IMR-90 (cell line): ENCODE measurements around the gene CMTM8. TPM values are rescaled to one million over a fixed set of nuclear protein-coding genes. Genes with fewer than 3 reads are reported as not detected.

ENCODE experiments used
- ATAC-seq: fragments of 200-7000 bp; cut with Tn5 transposase; 2 replicates; pipeline ENCODE4 v1.9.1; 2020; ENCODE audit warnings: low read depth, mild to moderate bottlenecking, moderate library complexity
- BruUV-seq: library from RNA; stranded (reverse); fragments of 400-500 nt; replicated peaks from 2 replicates; lab custom pipeline; 2021; lab: Mats Ljungman, UMichigan
- CTCF ChIA-PET: fragments of 300-600 bp; formaldehyde crosslinking; extraction: SDS; loops from one replicate; lab custom pipeline; 2021; ENCODE audit warnings: antibody characterized with exemption; lab: Yijun Ruan, JAX
- POLR2A ChIA-PET: fragments of 300-600 bp; sonication (Branson Sonifier 250); formaldehyde crosslinking; loops from one replicate; lab custom pipeline; 2022; ENCODE audit warnings: antibody characterized with exemption; ENCODE audit not compliant: unreplicated experiment; lab: Charles Lee
- DNase-seq: peaks from one replicate; pipeline ENCODE4 v3.0.0; 2013
- H2AFZ ChIP-seq: replicated peaks from 2 replicates; pipeline ENCODE3; 2013; ENCODE audit warnings: low read length, mild to moderate bottlenecking; ENCODE audit not compliant: poor library complexity
- H2AK5ac ChIP-seq: 2 replicates; pipeline ENCODE4 v1.6.1; 2013; ENCODE audit warnings: low read depth, low read length, inconsistent platforms
- H2AK9ac ChIP-seq: replicated peaks from 2 replicates; pipeline ENCODE3; 2013; ENCODE audit warnings: mild to moderate bottlenecking, low read depth, low read length, moderate library complexity; ENCODE audit not compliant: poor library complexity
- H2BK120ac ChIP-seq: 2 replicates; pipeline ENCODE4 v1.6.1; 2013; ENCODE audit warnings: low read depth, low read length, inconsistent platforms
- H2BK15ac ChIP-seq: 3 replicates; pipeline ENCODE4 v1.6.1; 2013; ENCODE audit warnings: low read depth, low read length, inconsistent platforms
- H2BK20ac ChIP-seq: 2 replicates; pipeline ENCODE4 v1.6.1; 2013; ENCODE audit warnings: low read depth, mild to moderate bottlenecking, inconsistent platforms, low read length, moderate library complexity
- H2BK5ac ChIP-seq: 2 replicates; pipeline ENCODE4 v1.6.1; 2013; ENCODE audit warnings: mild to moderate bottlenecking, low read depth, low read length, inconsistent platforms; ENCODE audit not compliant: poor library complexity, severe bottlenecking
- H3K14ac ChIP-seq: replicated peaks from 2 replicates; pipeline ENCODE4 v1.6.1; 2013; ENCODE audit warnings: low read depth, low read length, inconsistent platforms
- H3K18ac ChIP-seq: 2 replicates; pipeline ENCODE4 v1.6.1; 2013; ENCODE audit warnings: low read depth, low read length, control low read depth
- H3K23ac ChIP-seq: 2 replicates; pipeline ENCODE4 v1.6.1; 2013; ENCODE audit warnings: low read depth, low read length, inconsistent platforms
- H3K27ac ChIP-seq: 2 replicates; pipeline ENCODE4 v1.5.1; 2013; ENCODE audit warnings: mild to moderate bottlenecking, control low read depth, low read length; ENCODE audit not compliant: insufficient read depth
- H3K27me3 ChIP-seq: 2 replicates; pipeline ENCODE4 v1.6.1; 2013; ENCODE audit warnings: low read length; ENCODE audit not compliant: control insufficient read depth, insufficient read depth
- H3K36me3 ChIP-seq: 2 replicates; pipeline ENCODE4 v1.6.1; 2013; ENCODE audit warnings: low read length, mixed read lengths; ENCODE audit not compliant: control insufficient read depth, insufficient read depth
- H3K4ac ChIP-seq: 2 replicates; pipeline ENCODE4 v1.6.1; 2013; ENCODE audit warnings: low read depth, low read length, inconsistent platforms
- H3K4me1 ChIP-seq: 2 replicates; pipeline ENCODE4 v1.6.1; 2013; ENCODE audit warnings: low read length, mixed read lengths; ENCODE audit not compliant: control insufficient read depth, insufficient read depth
- H3K4me2 ChIP-seq: 2 replicates; pipeline ENCODE4 v1.6.1; 2013; ENCODE audit warnings: low read depth, mild to moderate bottlenecking, control low read depth, low read length, moderate library complexity
- H3K4me3 ChIP-seq: 2 replicates; pipeline ENCODE4 v1.5.1; 2013; ENCODE audit warnings: low read depth, mild to moderate bottlenecking, control low read depth, low read length, moderate library complexity; ENCODE audit not compliant: insufficient read depth
- H3K56ac ChIP-seq: 2 replicates; pipeline ENCODE4 v1.6.1; 2013; ENCODE audit warnings: low read length, inconsistent platforms; ENCODE audit not compliant: insufficient read depth; ENCODE audit errors: extremely low read depth
- H3K79me1 ChIP-seq, 2 experiments: 2 replicates each; pipeline ENCODE4 v1.6.1; 2013; ENCODE audit warnings: low read length in 2 of 2, inconsistent platforms in 1 of 2, low read depth in 1 of 2
- H3K9ac ChIP-seq: 2 replicates; pipeline ENCODE4 v1.6.1; 2013; ENCODE audit warnings: low read depth, low read length, control low read depth
- H3K9me1 ChIP-seq: 2 replicates; pipeline ENCODE4 v1.6.1; 2013; ENCODE audit warnings: low read length, inconsistent platforms; ENCODE audit not compliant: insufficient read depth
- H3K9me3 ChIP-seq: 2 replicates; pipeline ENCODE4 v1.6.1; 2013; ENCODE audit warnings: low read length; ENCODE audit not compliant: control insufficient read depth, insufficient read depth
- H4K20me1 ChIP-seq: 2 replicates; pipeline ENCODE4 v1.6.1; 2013; ENCODE audit warnings: low read length, inconsistent platforms; ENCODE audit not compliant: insufficient read depth
- H4K5ac ChIP-seq: 2 replicates; pipeline ENCODE4 v1.6.1; 2013; ENCODE audit warnings: mild to moderate bottlenecking, low read depth, low read length, control low read depth
- H4K8ac ChIP-seq, 2 experiments: 2 replicates each; pipeline ENCODE4 v1.6.1; 2013; ENCODE audit warnings: low read depth in 2 of 2, low read length in 2 of 2, control low read depth in 1 of 2, inconsistent platforms in 1 of 2
- H4K91ac ChIP-seq: 2 replicates; pipeline ENCODE4 v1.6.1; 2013; ENCODE audit warnings: low read depth, low read length, inconsistent platforms; ENCODE audit not compliant: insufficient read depth
- BHLHE40 ChIP-seq: fragments of 150-350 bp; IDR thresholded peaks from 2 replicates; pipeline ENCODE4 v1.6.1; 2016; ENCODE audit warnings: mild to moderate bottlenecking, low read depth, low read length
- CEBPB ChIP-seq: IDR thresholded peaks from 2 replicates; pipeline ENCODE4 v1.6.1; 2012; ENCODE audit warnings: low read depth, low read length, improper control_type of control experiment
- FOS ChIP-seq: fragments of 150-350 bp; IDR thresholded peaks from 2 replicates; pipeline ENCODE4 v1.6.1; 2016; ENCODE audit warnings: low read depth, low read length
- MAFK ChIP-seq: IDR thresholded peaks from 2 replicates; pipeline ENCODE4 v1.6.1; 2012; ENCODE audit warnings: low read depth, low read length, improper control_type of control experiment
- MXI1 ChIP-seq: IDR thresholded peaks from 2 replicates; pipeline ENCODE4 v1.6.1; 2012; ENCODE audit warnings: low read depth, mild to moderate bottlenecking, low read length, moderate library complexity, borderline replicate concordance
- RCOR1 ChIP-seq: IDR thresholded peaks from 2 replicates; pipeline ENCODE4 v1.6.1; 2012; ENCODE audit warnings: mild to moderate bottlenecking, low read length, improper control_type of control experiment; ENCODE audit not compliant: insufficient replicate concordance
- USF2 ChIP-seq: fragments of 150-350 bp; IDR thresholded peaks from 2 replicates; pipeline ENCODE4 v1.6.1; 2017; ENCODE audit warnings: mild to moderate bottlenecking, antibody characterized with exemption, low read length, low read depth
- WGBS, 2 experiments: methylation state at CpG; one replicate each; pipeline versions ENCODE4 v1.1.5 to v1.1.7; 2013; ENCODE audit warnings: missing lambda C conversion rate in 2 of 2; ENCODE audit not compliant: insufficient read length in 1 of 2; ENCODE audit errors: extremely low coverage in 2 of 2; 5-methylcytosine and 5-hydroxymethylcytosine counted together
- dilution Hi-C: fragments of 300-500 bp; cut with HindIII; formaldehyde crosslinking; loops from one replicate; pipeline ENCODE4 v1.14.3; 2018; ENCODE audit warnings: low sequenced_read_pairs; ENCODE audit not compliant: unreplicated experiment
- in situ Hi-C: fragments of 300-500 bp; cut with MboI; formaldehyde crosslinking; loops from 3 replicates; pipeline ENCODE4 v1.14.3; 2019; ENCODE audit warnings: low sequenced_read_pairs, inconsistent platforms, mixed read lengths
- intact Hi-C: fragments of 100-400 bp; cut with micrococcal nuclease; formaldehyde crosslinking; loops from 2 replicates; pipeline ENCODE4 v1.10.0; 2022
- polyA plus RNA-seq, 3 experiments: library from polyadenylated mRNA; depleted of rRNA; stranded (reverse); fragments of >200 nt; gene quantifications; 2 replicates each; pipeline ENCODE4 v1.2.3, GENCODE V29; 2012; ENCODE audit warnings: low replicate concordance in 1 of 3
- total RNA-seq: library from RNA; depleted of rRNA; stranded (reverse); fragments of >200 nt; gene quantifications from 2 replicates; pipeline ENCODE4 v1.2.3, GENCODE V29; 2012
- TF ChIP-seq, protein P1 (sequence below): conservative IDR thresholded peaks from 2 replicates; pipeline ENCODE4 v1.5.1; 2012; ENCODE audit warnings: mild to moderate bottlenecking, low read depth, low read length, improper control_type of control experiment

Gene CMTM8
- total and polyA plus RNA-seq, 2 of the 4 experiments (the other 2 are of a cell fraction) = 0.15 TPM; not detected in 1

GRCh38 chr3:32200992-32201758 is 37.3 kb upstream of the CMTM8 start:
- Histone ChIP-seq H3K4me3 (no peak overlapping the region), H2BK5ac (no peak overlapping the region), H3K23ac (no peak overlapping the region), H3K27ac (no peak overlapping the region), H3K9me1 (no peaks in the 10 kb centered on the region), H3K4me2 (no peak overlapping the region), H3K14ac (no peak overlapping the region), H4K91ac (no peak overlapping the region), H2AK5ac (no peak overlapping the region), H2BK20ac (no peak overlapping the region), H3K18ac (no peak overlapping the region), H4K5ac (no peak overlapping the region), H3K9ac (no peak overlapping the region), H3K9me3 (no peaks in the 10 kb centered on the region), H2BK15ac (no peak overlapping the region), H3K79me1 (no peaks in the 10 kb centered on the region), H4K20me1 (no peaks in the 10 kb centered on the region), H3K4me1 (no peaks in the 10 kb centered on the region), H3K56ac (no peak overlapping the region), H2AFZ (no peak overlapping the region), H3K27me3 (peaks cover 3% of the 10 kb centered on the region), H3K4ac (no peak overlapping the region), H4K8ac (no peak overlapping the region), H2BK120ac (no peak overlapping the region), H2AK9ac (no peak overlapping the region), H3K36me3 (no peaks in the 10 kb centered on the region)
- POLR2A ChIA-PET = no interaction called here
- in situ Hi-C loops = no loop called here
- CTCF ChIA-PET = interaction anchor here (0.6 kb wide), 1 partner anchor 470 kb away, joined by 3 read pairs; no protein-coding TSS in a partner anchor
- intact Hi-C loops = no loop called here
- no peak for DNase-seq
- WGBS, 2 experiments = no CpG with 5 or more reads among the region's 10 CpGs
- ATAC-seq = no peak
- no peak for TF ChIP-seq CEBPB
- TF ChIP-seq, protein P1, sequence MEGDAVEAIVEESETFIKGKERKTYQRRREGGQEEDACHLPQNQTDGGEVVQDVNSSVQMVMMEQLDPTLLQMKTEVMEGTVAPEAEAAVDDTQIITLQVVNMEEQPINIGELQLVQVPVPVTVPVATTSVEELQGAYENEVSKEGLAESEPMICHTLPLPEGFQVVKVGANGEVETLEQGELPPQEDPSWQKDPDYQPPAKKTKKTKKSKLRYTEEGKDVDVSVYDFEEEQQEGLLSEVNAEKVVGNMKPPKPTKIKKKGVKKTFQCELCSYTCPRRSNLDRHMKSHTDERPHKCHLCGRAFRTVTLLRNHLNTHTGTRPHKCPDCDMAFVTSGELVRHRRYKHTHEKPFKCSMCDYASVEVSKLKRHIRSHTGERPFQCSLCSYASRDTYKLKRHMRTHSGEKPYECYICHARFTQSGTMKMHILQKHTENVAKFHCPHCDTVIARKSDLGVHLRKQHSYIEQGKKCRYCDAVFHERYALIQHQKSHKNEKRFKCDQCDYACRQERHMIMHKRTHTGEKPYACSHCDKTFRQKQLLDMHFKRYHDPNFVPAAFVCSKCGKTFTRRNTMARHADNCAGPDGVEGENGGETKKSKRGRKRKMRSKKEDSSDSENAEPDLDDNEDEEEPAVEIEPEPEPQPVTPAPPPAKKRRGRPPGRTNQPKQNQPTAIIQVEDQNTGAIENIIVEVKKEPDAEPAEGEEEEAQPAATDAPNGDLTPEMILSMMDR = no peak
- no peak for TF ChIP-seq RCOR1
- no peak for TF ChIP-seq USF2
- TF ChIP-seq FOS = no peak
- TF ChIP-seq BHLHE40 = no peak
- no peak for TF ChIP-seq MXI1
- no peak for TF ChIP-seq MAFK
- dilution Hi-C loops = no loop called here
- BruUV-seq = no TSS peak
